Lung (tissue), 12 donors: ENCODE data around the gene PROCA1. TPM values are rescaled to one million over a fixed set of nuclear protein-coding genes. Genes with fewer than 3 reads are reported as not detected.
A peak's percentile ranks its signal among the peaks of the same experiment; 100 is the strongest.

Experiments
- ATAC-seq: fragments of 200-7000 bp; cut with Tn5 transposase; one replicate; pipeline ENCODE4 v1.9.1; 2020; ENCODE audit warnings: moderate number of reproducible peaks; ENCODE audit not compliant: insufficient read depth, low FRiP score
- DNase-seq, 3 donors: peaks; one replicate each; pipeline ENCODE4 v3.0.0-alpha.2; 2013 to 2017
- H3K27ac ChIP-seq, 2 donors: one replicate each; pipeline ENCODE4 v1.5.1; 2013; ENCODE audit warnings: mild to moderate bottlenecking in 2 of 2, moderate library complexity in 2 of 2, control low read depth in 1 of 2, inconsistent platforms in 1 of 2, low read depth in 1 of 2, low read length in 1 of 2
- H3K27me3 ChIP-seq, 3 donors: one replicate each; pipeline ENCODE4 v1.5.1; 2013; ENCODE audit warnings: low read length in 2 of 3; ENCODE audit not compliant: control insufficient read depth in 3 of 3, insufficient read depth in 3 of 3
- H3K36me3 ChIP-seq, 4 donors: one replicate each; pipeline ENCODE4 v1.5.1; 2013; ENCODE audit warnings: low read length in 4 of 4, mild to moderate bottlenecking in 1 of 4, moderate library complexity in 1 of 4; ENCODE audit not compliant: control insufficient read depth in 4 of 4, insufficient read depth in 4 of 4
- H3K4me1 ChIP-seq, 5 donors: one replicate each; pipeline ENCODE4 v1.5.1; 2013; ENCODE audit warnings: low read length in 5 of 5, mild to moderate bottlenecking in 2 of 5, moderate library complexity in 1 of 5; ENCODE audit not compliant: control insufficient read depth in 5 of 5, insufficient read depth in 5 of 5
- H3K4me3 ChIP-seq: one replicate; pipeline ENCODE4 v1.5.1; 2013; ENCODE audit warnings: mild to moderate bottlenecking, control low read depth, moderate library complexity
- H3K9ac ChIP-seq, 2 donors: one replicate each; pipeline ENCODE4 v1.5.1; 2013; ENCODE audit warnings: low read length in 2 of 2, control low read depth in 1 of 2; ENCODE audit not compliant: insufficient read depth in 1 of 2
- H3K9me3 ChIP-seq, 4 donors: one replicate each; pipeline ENCODE4 v1.5.1; 2013; ENCODE audit warnings: low read length in 3 of 4, mild to moderate bottlenecking in 1 of 4, moderate library complexity in 1 of 4; ENCODE audit not compliant: control insufficient read depth in 4 of 4, insufficient read depth in 3 of 4
- CTCF ChIP-seq: IDR thresholded peaks from 2 replicates; pipeline ENCODE4 v1.5.1; 2012; ENCODE audit warnings: mild to moderate bottlenecking; ENCODE audit errors: control extremely low read depth, extremely low read depth
- WGBS, 2 donors: extraction: QIAGEN DNeasy Blood & Tissue Kit; methylation state at CpG; one replicate each; pipeline ENCODE4 v1.1.7; 2013; 5-methylcytosine and 5-hydroxymethylcytosine counted together
- polyA plus RNA-seq, 2 donors: library from polyadenylated mRNA; stranded (reverse); fragments of 200-250 nt; gene quantifications; one replicate each; pipeline ENCODE4 v1.2.1, GENCODE V29; 2013
- total RNA-seq, 2 donors: library from RNA; depleted of rRNA in 1 of 2; stranded (reverse); fragments of >200 nt in 1 of 2; gene quantifications; one replicate each; pipeline ENCODE4 v1.2.1, GENCODE V29; 2014 to 2021
- donor health status: control.
- donor health status: control.
- donor health status: Bipolar disorder and iron deficiency.
- donor health status: healthy.
- donor health status: DM: yes; HTN: yes; CAD: no.

Gene PROCA1
- total and polyA plus RNA-seq, 4 donors = 1.2 to 3.7 (median 2.7) TPM

- no peak for DNase-seq
- 95% methylated on average over 10 of the region's 10 CpGs for WGBS, 2 donors
Observed at GRCh38 chr17:28751600-28752366, 40.1 kb upstream of the PROCA1 start.

GRCh38 chr17:28750178-28751047 is 38.7 kb upstream of the PROCA1 start:
- ATAC-seq (peak; percentile 75), DNase-seq (peak; percentile 92 to 94 (median 93))
- Histone ChIP-seq H3K27me3 (no peaks in the 10 kb centered on the region), H3K4me3 (no peak overlapping the region), H3K36me3 (peaks cover 0 to 44% (median 25%) of the 10 kb centered on the region in 4 donors), H3K27ac (no peak overlapping the region), H3K9ac (peak overlapping the region in 1 of 2 donors; percentile 2), H3K4me1 (peaks cover 0 to 37% (median 16%) of the 10 kb centered on the region in 5 donors), H3K9me3 (no peaks in the 10 kb centered on the region)
- 39 to 45% methylated on average over 20 of the region's 20 CpGs for WGBS, 2 donors
- peak; percentile 100 for TF ChIP-seq CTCF

More at GRCh38 chr17:28751600-28752366, 40.1 kb upstream of the PROCA1 start:
- Histone ChIP-seq H3K36me3 (peaks cover 0 to 41% (median 26%) of the 10 kb centered on the region in 4 donors), H3K9ac (no peak overlapping the region), H3K27me3 (no peaks in the 10 kb centered on the region), H3K27ac (no peak overlapping the region), H3K9me3 (no peaks in the 10 kb centered on the region), H3K4me1 (peaks cover 0 to 27% (median 9%) of the 10 kb centered on the region in 5 donors), H3K4me3 (no peak overlapping the region)
- no peak for ATAC-seq
- TF ChIP-seq CTCF = no peak

GRCh38 chr17:28749516-28750177 is 38.0 kb upstream of the PROCA1 start:
- peaks cover 0 to 44% (median 25%) of the 10 kb centered on the region in 4 donors for H3K36me3 ChIP-seq
- DNase-seq (no peak), ATAC-seq (no peak)
- H3K27ac ChIP-seq = peak overlapping the region in 1 of 2 donors; percentile 43
- no peaks in the 10 kb centered on the region for H3K27me3 ChIP-seq
- TF ChIP-seq CTCF = no peak
- 54 to 65% methylated on average over 10 to 11 of the region's 11 CpGs for WGBS, 2 donors
- H3K4me3 ChIP-seq = no peak overlapping the region
- H3K9ac ChIP-seq = no peak overlapping the region
- peaks cover 0 to 37% (median 16%) of the 10 kb centered on the region in 5 donors for H3K4me1 ChIP-seq
- no peaks in the 10 kb centered on the region for H3K9me3 ChIP-seq
